ENCODE measurements around the gene RGCC. TPM values are rescaled to one million over a fixed set of nuclear protein-coding genes. Genes with fewer than 3 reads are reported as not detected.

The RGCC gene
- total and polyA plus RNA-seq, 7 donors = 8.3 to 65.3 (median 30.4) TPM

DNA sequence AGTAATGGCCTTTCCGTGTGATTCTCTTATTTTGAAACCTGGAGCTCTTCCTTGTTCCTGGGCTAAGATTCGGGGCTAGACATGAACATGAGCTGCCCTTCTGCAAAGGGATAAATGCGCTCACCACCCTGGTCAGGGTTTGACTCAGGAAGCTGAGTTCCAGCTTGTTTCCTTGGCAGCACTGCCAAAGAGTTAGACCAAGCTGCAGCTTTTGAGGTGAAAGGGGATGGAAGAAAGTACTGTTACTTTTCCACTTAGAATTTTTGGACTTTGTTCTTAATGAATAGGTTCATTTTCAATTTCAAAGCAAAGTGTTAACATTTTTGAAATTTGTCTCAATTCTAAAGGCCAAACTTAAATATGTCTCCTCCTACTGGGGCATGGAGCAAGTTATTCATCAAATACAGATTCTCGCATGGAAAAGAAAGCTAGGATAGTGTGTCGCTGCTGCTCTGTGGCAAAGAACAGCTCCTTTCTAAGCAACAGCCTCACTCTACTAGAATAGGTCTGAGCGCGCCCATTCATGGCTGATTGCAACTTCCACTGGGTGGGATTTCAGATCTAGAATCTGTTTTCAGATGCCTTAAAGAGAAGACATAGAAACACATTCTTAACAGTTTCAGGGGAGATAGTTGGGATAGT, 2.2 kb downstream of the RGCC start:
- Histone ChIP-seq H3K27ac (peak overlapping the region in 3 of 4 donors; percentile 41 to 73 (median 60)), H3K27me3 (peaks cover 9 to 67% (median 19%) of the 10 kb centered on the region in 3 donors), H3K4me3 (peak overlapping the region; percentile 12 to 72 (median 62)), H3K36me3 (no peaks in the 10 kb centered on the region), H3K9me3 (no peaks in the 10 kb centered on the region), H3K4me1 (peaks cover 0 to 31% (median 22%) of the 10 kb centered on the region in 4 donors)
- intact Hi-C loops (cut with DNase I) = loop anchor here (5.0 kb wide), 2 partner anchors 88 to 193 kb away; no protein-coding TSS in a partner anchor
- 82 to 89% methylated on average over 7 of the region's 7 CpGs for WGBS, 2 donors
- DNase-seq = no peak
- no peak for TF ChIP-seq EP300 (IDR thresholded peaks at IDR 0.05)

DNA sequence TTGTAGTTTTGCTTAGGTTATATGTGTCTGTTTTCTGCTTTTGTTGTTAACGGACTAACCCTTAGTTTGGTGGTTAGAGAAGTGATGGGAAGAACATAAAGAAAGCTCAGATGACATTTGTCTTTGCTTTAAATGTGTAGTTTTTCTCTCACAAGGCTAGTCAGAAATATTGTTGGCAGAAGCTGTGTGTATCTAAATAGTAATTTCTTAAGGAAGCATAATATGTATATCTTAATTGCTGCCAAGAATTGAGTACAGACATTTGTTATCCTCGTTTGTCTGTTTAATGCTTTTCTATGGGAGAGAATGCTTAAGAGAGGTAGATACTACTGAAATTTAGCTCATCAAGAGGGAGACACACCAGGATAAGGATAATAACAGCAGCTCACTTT, 2.7 kb downstream of the RGCC start:
- TF ChIP-seq, protein P1, sequence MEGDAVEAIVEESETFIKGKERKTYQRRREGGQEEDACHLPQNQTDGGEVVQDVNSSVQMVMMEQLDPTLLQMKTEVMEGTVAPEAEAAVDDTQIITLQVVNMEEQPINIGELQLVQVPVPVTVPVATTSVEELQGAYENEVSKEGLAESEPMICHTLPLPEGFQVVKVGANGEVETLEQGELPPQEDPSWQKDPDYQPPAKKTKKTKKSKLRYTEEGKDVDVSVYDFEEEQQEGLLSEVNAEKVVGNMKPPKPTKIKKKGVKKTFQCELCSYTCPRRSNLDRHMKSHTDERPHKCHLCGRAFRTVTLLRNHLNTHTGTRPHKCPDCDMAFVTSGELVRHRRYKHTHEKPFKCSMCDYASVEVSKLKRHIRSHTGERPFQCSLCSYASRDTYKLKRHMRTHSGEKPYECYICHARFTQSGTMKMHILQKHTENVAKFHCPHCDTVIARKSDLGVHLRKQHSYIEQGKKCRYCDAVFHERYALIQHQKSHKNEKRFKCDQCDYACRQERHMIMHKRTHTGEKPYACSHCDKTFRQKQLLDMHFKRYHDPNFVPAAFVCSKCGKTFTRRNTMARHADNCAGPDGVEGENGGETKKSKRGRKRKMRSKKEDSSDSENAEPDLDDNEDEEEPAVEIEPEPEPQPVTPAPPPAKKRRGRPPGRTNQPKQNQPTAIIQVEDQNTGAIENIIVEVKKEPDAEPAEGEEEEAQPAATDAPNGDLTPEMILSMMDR (IDR thresholded peaks at IDR 0.05) = no peak
- TF ChIP-seq POLR2AphosphoS5 (IDR thresholded peaks at IDR 0.05) (no peak), EP300 (IDR thresholded peaks at IDR 0.05) (no peak), POLR2A (IDR thresholded peaks at IDR 0.05) (no peak)
- Histone ChIP-seq H3K4me1 (peaks cover 0 to 31% (median 22%) of the 10 kb centered on the region in 4 donors), H3K9me3 (no peaks in the 10 kb centered on the region), H3K4me3 (peak overlapping the region; percentile 12 to 72 (median 62)), H3K27me3 (peaks cover 9 to 67% (median 19%) of the 10 kb centered on the region in 3 donors), H3K27ac (no peak overlapping the region), H3K36me3 (no peaks in the 10 kb centered on the region)
- DNase-seq = no peak
- WGBS, 2 donors = 67 to 73% methylated on average over 2 of the region's 2 CpGs
- intact Hi-C loops (cut with DNase I) = no loop called here

GRCh38 chr13:41460930-41461329, 3.6 kb downstream of the RGCC start:
- Histone ChIP-seq H3K4me1 (peaks cover 0 to 31% (median 26%) of the 10 kb centered on the region in 4 donors), H3K9me3 (no peaks in the 10 kb centered on the region), H3K4me3 (peak overlapping the region in 2 of 4 donors; percentile 64 to 72), H3K27me3 (peaks cover 9 to 67% (median 19%) of the 10 kb centered on the region in 3 donors), H3K27ac (no peak overlapping the region), H3K36me3 (no peaks in the 10 kb centered on the region)
- intact Hi-C loops (cut with DNase I) = no loop called here
- DNase-seq = no peak
- 32 to 46% methylated on average over 2 of the region's 2 CpGs for WGBS, 2 donors
- TF ChIP-seq EP300 (IDR thresholded peaks at IDR 0.05) (no peak), POLR2A (IDR thresholded peaks at IDR 0.05) (no peak), POLR2AphosphoS5 (IDR thresholded peaks at IDR 0.05) (no peak)
- TF ChIP-seq, protein P1 (IDR thresholded peaks at IDR 0.05) = no peak

DNA sequence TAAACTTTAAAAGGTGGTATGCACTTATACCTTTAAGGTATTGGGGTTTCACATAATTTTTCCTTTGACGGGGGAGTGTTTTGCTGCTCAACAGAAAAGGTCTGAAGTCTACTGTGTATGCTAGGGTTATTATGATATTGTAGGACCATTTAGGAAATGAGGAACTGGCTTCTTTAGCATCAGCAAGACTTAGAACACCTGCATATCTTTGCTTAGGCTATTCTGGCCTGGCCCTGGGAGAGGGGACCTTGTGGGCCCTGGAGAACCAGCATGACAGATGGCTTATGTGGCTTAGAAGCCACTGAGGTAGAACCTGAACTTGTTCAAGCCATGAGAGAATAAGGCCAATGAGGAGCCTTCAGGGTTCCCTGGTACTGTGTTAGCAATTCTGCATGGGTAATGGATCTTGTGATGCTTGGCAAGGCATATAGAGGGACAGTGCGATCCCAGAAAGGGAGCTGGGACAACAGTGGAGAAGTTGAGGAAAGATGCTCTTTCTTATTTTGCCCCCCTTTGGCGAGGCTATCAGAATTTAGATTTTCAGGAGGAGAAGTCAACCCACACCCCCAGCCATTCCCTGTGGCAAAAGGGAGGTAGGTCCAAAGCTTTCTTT, 4.3 kb downstream of the RGCC start:
- TF ChIP-seq POLR2A (IDR thresholded peaks at IDR 0.05) (no peak), POLR2AphosphoS5 (IDR thresholded peaks at IDR 0.05) (no peak), EP300 (IDR thresholded peaks at IDR 0.05) (no peak)
- TF ChIP-seq, protein P1 (IDR thresholded peaks at IDR 0.05) = no peak
- Histone ChIP-seq H3K27me3 (peaks cover 9 to 64% (median 18%) of the 10 kb centered on the region in 3 donors), H3K4me1 (peaks cover 0 to 30% (median 29%) of the 10 kb centered on the region in 4 donors), H3K36me3 (no peaks in the 10 kb centered on the region), H3K27ac (no peak overlapping the region), H3K9me3 (no peaks in the 10 kb centered on the region), H3K4me3 (peak overlapping the region in 1 of 4 donors; percentile 5)
- WGBS, 2 donors = 87 to 96% methylated on average over 3 of the region's 3 CpGs
- no peak for DNase-seq
- intact Hi-C loops (cut with DNase I) = no loop called here

DNA sequence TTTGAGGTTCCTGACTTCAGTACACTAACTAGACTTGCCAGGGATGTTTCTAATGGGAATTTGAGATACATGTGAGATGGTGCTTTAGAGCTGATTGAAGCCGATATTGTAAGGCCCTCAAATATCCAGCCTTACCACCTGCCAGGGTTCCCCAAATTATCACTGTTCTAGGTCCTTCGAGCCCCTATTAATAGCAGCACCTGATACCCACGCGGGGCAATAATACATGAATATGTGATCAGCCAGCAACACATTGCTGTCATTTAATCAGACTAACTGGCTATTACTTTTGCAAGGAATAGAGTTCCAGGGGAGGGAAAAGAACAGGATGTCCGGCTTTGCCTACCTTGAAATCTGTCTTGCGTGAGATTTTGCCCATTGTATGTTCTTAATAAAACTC, 5.1 kb downstream of the RGCC start:
- intact Hi-C loops (cut with DNase I) = no loop called here
- Histone ChIP-seq H3K36me3 (no peaks in the 10 kb centered on the region), H3K4me1 (peaks cover 0 to 31% (median 25%) of the 10 kb centered on the region in 4 donors), H3K4me3 (no peak overlapping the region), H3K27ac (peak overlapping the region in 1 of 4 donors; percentile 32), H3K9me3 (no peaks in the 10 kb centered on the region), H3K27me3 (peaks cover 4 to 56% (median 11%) of the 10 kb centered on the region in 3 donors)
- TF ChIP-seq POLR2AphosphoS5 (IDR thresholded peaks at IDR 0.05) (no peak), EP300 (IDR thresholded peaks at IDR 0.05) (no peak), POLR2A (IDR thresholded peaks at IDR 0.05) (no peak)
- TF ChIP-seq, protein P1 (IDR thresholded peaks at IDR 0.05) = no peak
- 93 to 96% methylated on average over 6 of the region's 6 CpGs for WGBS, 2 donors
- DNase-seq = no peak
